Esophagus squamous epithelium (tissue), 4 donors: Measurements from ENCODE around the gene CTTNBP2NL.

Source experiments
- POLR2A ChIP-seq, 4 donors: fragments of 450-650 bp; IDR thresholded peaks; one replicate each; pipeline ENCODE4 v1.6.1; 2017; ENCODE audit warnings: antibody characterized with exemption in 4 of 4, mild to moderate bottlenecking in 4 of 4, moderate library complexity in 3 of 4
- TF ChIP-seq, protein P1 (sequence below), 6 experiments: fragments of 450-650 bp in 4 of 6; fragments of 200-600 bp in 2 of 6; sonication (generic) in 2 of 6; IDR thresholded peaks; one replicate each; pipeline ENCODE4 v1.5.1; 2016 to 2019; ENCODE audit warnings: antibody characterized with exemption in 6 of 6, mild to moderate bottlenecking in 4 of 6, moderate library complexity in 4 of 6

DNA sequence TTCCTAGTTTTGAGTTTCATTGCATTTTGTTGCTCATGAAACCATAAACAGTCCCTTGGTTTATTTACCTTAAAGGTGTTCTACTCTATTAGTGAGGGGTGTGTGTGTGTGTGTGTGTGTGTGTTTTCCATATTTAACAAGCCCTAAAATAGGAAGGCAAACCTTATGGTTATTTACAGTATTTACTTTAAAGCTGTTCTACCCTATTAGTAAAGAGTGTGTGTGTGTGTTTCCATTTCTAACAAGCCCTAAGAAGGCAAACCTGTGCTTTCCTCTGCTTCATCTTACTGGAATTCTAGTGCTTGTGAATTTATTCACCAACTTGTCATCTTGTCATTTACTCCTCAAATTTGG is 53.6 kb downstream of the CTTNBP2NL start:
- TF ChIP-seq, protein P1, sequence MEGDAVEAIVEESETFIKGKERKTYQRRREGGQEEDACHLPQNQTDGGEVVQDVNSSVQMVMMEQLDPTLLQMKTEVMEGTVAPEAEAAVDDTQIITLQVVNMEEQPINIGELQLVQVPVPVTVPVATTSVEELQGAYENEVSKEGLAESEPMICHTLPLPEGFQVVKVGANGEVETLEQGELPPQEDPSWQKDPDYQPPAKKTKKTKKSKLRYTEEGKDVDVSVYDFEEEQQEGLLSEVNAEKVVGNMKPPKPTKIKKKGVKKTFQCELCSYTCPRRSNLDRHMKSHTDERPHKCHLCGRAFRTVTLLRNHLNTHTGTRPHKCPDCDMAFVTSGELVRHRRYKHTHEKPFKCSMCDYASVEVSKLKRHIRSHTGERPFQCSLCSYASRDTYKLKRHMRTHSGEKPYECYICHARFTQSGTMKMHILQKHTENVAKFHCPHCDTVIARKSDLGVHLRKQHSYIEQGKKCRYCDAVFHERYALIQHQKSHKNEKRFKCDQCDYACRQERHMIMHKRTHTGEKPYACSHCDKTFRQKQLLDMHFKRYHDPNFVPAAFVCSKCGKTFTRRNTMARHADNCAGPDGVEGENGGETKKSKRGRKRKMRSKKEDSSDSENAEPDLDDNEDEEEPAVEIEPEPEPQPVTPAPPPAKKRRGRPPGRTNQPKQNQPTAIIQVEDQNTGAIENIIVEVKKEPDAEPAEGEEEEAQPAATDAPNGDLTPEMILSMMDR (IDR thresholded peaks at IDR 0.05) = no peak
- TF ChIP-seq POLR2A (IDR thresholded peaks at IDR 0.05) = no peak
